GM18505 (cell line): ENCODE results near the gene EDNRA.
"Not testable (repeated sequence)": the region's sequence is repeated elsewhere in the genome, so short reads cannot be mapped to it uniquely, and the experiment has no call there.

Source experiments
- ATAC-seq: cut with Tn5 transposase; IDR thresholded peaks from one replicate; pipeline ENCODE4 v1.9.1; 2021; ENCODE audit not compliant: unreplicated experiment
- POLR2A ChIP-seq: IDR thresholded peaks from 4 replicates; pipeline ENCODE4 v1.6.1; 2011; ENCODE audit warnings: borderline replicate concordance; ENCODE audit not compliant: insufficient read depth, insufficient read length; ENCODE audit errors: extremely low read depth

The EDNRA gene

GRCh38 chr4:147480891-147481576 is at the start of gene EDNRA:
Gene EDNRA, plus strand, starts transcription at chr4:147481097. Its CDS starts 4,585 bp downstream, at chr4:147485682.
- TF ChIP-seq POLR2A = no peak
- no peak for ATAC-seq

GRCh38 chr4:147434370-147434769 is 46.5 kb upstream of the EDNRA start:
- ATAC-seq = not testable (repeated sequence)

GRCh38 chr4:147440442-147440841 is 40.5 kb upstream of the EDNRA start:
- no peak for ATAC-seq
- TF ChIP-seq POLR2A = no peak

GRCh38 chr4:147447786-147448185 is 33.1 kb upstream of the EDNRA start:
- TF ChIP-seq POLR2A = no peak
- ATAC-seq = no peak

GRCh38 chr4:147453561-147454141 is 27.2 kb upstream of the EDNRA start:
- TF ChIP-seq POLR2A = no peak
- no peak for ATAC-seq

GRCh38 chr4:147456706-147457105 is 24.2 kb upstream of the EDNRA start:
- ATAC-seq = no peak
- no peak for TF ChIP-seq POLR2A

GRCh38 chr4:147461161-147461560 is 19.7 kb upstream of the EDNRA start:
- TF ChIP-seq POLR2A = no peak
- ATAC-seq = no peak

- no peak for TF ChIP-seq POLR2A
- ATAC-seq = no peak
Observed at GRCh38 chr4:147463065-147463464, 17.8 kb upstream of the EDNRA start.

GRCh38 chr4:147465461-147465860 is 15.4 kb upstream of the EDNRA start:
- no peak for TF ChIP-seq POLR2A
- no peak for ATAC-seq

- no peak for TF ChIP-seq POLR2A
- peak; percentile 78 for ATAC-seq
Observed at GRCh38 chr4:147477439-147477838, 3.5 kb upstream of the EDNRA start.

GRCh38 chr4:147479376-147479775 is 1.5 kb upstream of the EDNRA start:
- TF ChIP-seq POLR2A = no peak
- ATAC-seq = no peak

GRCh38 chr4:147479786-147480185 is 1.1 kb upstream of the EDNRA start:
- no peak for ATAC-seq
- TF ChIP-seq POLR2A = no peak

GRCh38 chr4:147480502-147480890 is 401 bp upstream of the EDNRA start:
- TF ChIP-seq POLR2A = no peak
- no peak for ATAC-seq

- ATAC-seq = no peak
- no peak for TF ChIP-seq POLR2A
Observed at GRCh38 chr4:147481577-147482109, 746 bp downstream of the EDNRA start.
